GM13977 (cell line): ENCODE results near the gene KDM4B.

Experiments used
- DNase-seq: peaks from one replicate; pipeline ENCODE4 v3.0.0; 2012; ENCODE audit warnings: low spot score
- in situ Hi-C: fragments of 300-500 bp; cut with MboI; formaldehyde crosslinking; loops from one replicate; pipeline ENCODE4 v1.12.0; 2022; ENCODE audit warnings: low sequenced_read_pairs, low pct_unique_long_range_greater_than_20kb, mixed read lengths, inconsistent platforms; ENCODE audit not compliant: unreplicated experiment
- TF ChIP-seq, protein P1 (sequence below): IDR thresholded peaks from 2 replicates; pipeline ENCODE4 v1.5.1; 2012; ENCODE audit warnings: mild to moderate bottlenecking, control low read depth; ENCODE audit not compliant: insufficient read depth; ENCODE audit errors: extremely low read depth, missing control alignments

KDM4B gene

DNA sequence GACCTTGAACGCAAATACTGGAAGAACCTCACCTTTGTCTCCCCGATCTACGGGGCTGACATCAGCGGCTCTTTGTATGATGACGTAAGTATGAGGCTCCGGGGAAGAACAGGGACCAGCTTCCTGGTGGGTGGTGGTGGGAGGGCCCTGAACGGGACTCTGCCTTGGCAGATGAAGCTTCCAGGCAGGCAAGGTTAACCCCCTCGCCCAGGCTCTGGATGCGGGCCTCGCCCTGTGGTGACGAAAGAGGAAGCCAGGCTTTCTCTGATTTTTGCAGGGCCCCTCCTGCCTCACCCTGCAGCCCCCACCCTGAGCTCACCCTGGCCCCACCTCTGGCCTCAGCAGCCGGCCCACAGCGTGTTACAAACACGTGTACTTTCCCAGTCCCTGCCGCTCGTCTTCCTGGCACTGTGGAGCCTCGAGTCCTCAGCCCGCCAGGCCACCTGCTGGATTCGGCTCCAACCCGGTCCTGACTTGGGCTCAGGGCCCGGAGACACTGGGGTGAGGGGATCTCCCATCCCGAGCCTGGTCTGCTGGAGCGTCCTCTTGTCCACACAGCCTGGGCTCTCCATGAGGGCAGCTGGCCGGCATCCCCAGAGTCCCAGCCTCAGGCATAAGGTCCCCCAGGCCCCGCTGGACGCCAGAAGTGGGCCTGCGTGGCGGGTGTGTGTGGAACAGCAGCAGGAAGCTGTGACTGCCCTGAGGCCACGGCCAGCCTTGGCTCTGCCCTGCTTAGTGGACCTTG, 72.4 kb downstream of the KDM4B start:
- TF ChIP-seq, protein P1, sequence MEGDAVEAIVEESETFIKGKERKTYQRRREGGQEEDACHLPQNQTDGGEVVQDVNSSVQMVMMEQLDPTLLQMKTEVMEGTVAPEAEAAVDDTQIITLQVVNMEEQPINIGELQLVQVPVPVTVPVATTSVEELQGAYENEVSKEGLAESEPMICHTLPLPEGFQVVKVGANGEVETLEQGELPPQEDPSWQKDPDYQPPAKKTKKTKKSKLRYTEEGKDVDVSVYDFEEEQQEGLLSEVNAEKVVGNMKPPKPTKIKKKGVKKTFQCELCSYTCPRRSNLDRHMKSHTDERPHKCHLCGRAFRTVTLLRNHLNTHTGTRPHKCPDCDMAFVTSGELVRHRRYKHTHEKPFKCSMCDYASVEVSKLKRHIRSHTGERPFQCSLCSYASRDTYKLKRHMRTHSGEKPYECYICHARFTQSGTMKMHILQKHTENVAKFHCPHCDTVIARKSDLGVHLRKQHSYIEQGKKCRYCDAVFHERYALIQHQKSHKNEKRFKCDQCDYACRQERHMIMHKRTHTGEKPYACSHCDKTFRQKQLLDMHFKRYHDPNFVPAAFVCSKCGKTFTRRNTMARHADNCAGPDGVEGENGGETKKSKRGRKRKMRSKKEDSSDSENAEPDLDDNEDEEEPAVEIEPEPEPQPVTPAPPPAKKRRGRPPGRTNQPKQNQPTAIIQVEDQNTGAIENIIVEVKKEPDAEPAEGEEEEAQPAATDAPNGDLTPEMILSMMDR = no peak
- in situ Hi-C loops = no loop called here
- no peak for DNase-seq

DNA sequence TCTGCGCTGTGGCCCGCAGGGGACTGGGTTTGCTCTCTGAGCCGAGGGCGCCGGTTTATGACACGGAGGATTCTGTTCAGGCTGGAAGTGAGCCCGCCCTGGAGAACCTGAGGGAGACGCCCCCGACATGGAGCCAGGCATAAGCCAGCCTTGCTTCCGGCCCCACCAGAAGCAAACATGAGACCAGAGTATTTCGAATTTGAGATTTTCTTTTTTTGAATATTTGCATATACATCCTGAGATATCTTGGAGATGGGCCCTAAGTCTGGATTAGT, 72.9 kb downstream of the KDM4B start:
- TF ChIP-seq, protein P1 = no peak
- DNase-seq = no peak
- in situ Hi-C loops = no loop called here

DNA sequence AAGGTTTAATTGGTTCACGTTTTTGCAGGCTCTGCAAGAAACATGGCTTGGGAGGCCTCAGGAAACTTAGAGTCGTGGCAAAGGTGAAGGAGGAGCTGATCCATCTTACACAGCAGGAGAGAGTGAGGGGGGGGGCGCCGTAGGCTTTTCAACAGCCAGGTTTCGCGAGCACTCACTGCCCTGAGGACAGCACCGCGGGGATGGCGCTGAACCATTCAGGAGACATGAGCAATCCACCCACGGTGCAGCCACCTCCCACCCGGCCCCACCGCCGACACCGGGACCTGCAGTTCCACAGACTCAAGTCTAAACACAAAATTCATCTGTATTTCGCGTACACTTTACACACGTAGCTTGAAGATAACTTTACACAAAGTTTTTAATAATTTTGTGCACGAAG, 73.6 kb downstream of the KDM4B start:
- no peak for DNase-seq
- TF ChIP-seq, protein P1 = no peak
- in situ Hi-C loops = no loop called here

DNA sequence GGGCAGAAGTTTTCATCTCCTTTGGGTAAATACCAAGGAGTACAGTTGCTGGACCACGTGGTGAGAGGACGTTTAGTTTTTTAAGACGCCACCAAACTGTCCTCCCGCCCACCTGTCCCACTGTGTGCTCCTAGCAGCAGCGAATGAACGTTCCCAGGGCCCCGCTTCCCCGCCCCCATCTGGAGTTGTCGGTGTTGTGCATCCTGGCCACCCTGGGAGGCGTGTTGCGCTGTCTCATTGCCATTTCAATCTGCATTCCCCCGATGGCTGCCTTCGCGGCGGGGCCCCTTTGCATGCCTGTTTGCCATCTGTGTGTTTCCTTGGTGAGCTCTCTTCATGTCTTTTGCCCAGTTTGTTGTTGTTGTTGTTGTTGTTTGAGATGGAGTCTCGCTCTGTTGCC, 76.1 kb downstream of the KDM4B start:
- TF ChIP-seq, protein P1 = no peak
- in situ Hi-C loops = no loop called here
- no peak for DNase-seq

DNA sequence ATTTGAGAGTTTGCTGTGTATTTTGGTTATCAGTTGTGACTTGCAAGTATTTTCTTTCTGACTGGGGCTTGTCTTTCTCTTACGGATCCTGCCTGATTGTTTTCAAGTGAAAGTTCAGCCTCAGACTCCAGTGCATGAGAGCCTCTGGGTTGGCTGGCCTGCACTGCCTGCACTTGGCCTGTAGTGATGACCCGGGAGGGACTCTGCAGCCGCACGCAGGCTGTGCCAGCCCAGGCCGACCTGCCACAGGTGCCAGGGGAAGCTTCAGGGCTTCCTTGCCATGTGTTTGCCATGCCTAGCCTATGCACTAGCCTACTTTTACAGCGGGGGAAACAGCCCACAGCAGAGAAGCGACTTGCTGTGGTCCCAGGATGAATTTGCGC, 77.0 kb downstream of the KDM4B start:
- TF ChIP-seq, protein P1 = no peak
- DNase-seq = no peak
- in situ Hi-C loops = no loop called here

DNA sequence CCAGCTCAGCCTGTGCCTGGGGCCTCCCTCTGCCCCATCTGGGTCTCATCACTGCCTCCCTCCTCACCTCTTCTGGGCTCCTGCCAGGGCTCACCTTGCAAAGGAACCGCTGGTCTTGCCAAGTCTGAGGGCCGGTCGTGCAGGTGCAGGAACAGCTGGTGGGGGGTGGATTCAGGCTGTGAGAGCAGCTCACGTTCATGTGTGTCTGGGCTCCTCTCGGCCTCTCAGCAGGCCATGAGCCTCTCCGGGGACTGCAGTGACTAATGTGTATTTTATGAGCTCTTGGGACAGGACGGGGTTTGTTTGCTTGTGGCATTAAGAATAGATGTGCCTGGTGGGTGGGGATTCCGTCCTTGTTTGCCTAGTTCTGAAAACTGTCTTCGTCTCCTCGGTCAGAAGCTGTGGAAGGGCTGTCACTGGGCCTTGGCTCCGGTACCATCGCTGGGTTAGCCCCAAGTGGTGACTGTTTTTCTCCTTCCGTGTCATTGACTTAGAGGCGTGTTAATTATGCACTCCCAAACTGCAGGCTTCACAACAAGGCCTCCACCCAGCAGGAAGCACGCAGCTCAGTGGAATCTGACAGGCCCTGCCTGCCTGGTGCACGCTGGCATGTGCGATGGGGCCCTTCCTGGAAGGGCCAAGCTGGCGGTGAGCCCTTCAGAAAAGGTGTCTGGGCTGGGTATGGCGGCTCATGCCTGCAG, 77.6 kb downstream of the KDM4B start:
- in situ Hi-C loops = no loop called here
- TF ChIP-seq, protein P1 = no peak
- DNase-seq = no peak
